ENCODE data around the gene CRYAB.

The CRYAB gene

GRCh38 chr11:111921541-111922230, 10.1 kb upstream of the CRYAB start:
- Histone ChIP-seq H3K27ac (ENCODE audit: low read length) (no peak overlapping the region), H3K9ac (ENCODE audit: low read depth, low read length) (no peak overlapping the region), H3K36me3 (ENCODE audit: insufficient read depth, low read length) (no peaks in the 10 kb centered on the region), H3K79me2 (ENCODE audit: insufficient read depth, low read length) (no peaks in the 10 kb centered on the region), H4K20me1 (ENCODE audit: insufficient read depth, low read length) (no peaks in the 10 kb centered on the region), H3K4me3 (ENCODE audit: low read depth in 1 of 2, low read length in 2 of 2) (no peak overlapping the region), H3K4me1 (ENCODE audit: insufficient read depth, low read length) (peaks cover 10% of the 10 kb centered on the region), H3K9me3 (ENCODE audit: insufficient read depth, low read length, severe bottlenecking) (no peaks in the 10 kb centered on the region), H3K27me3 (ENCODE audit: insufficient read depth, low read length, poor library complexity) (no peaks in the 10 kb centered on the region), H3K4me2 (ENCODE audit: insufficient read depth, low read length) (no peak overlapping the region), H2AFZ (ENCODE audit: low read depth, low read length) (no peak overlapping the region)
- TF ChIP-seq EZH2 (IDR thresholded peaks at IDR 0.05; ENCODE audit: borderline replicate concordance, low read depth, low read length, severe bottlenecking) (no peak), CTCF (IDR thresholded peaks at IDR 0.05; ENCODE audit: borderline replicate concordance, extremely low read depth, low read length, poor library complexity, severe bottlenecking) (no peak)
- ATAC-seq (ENCODE audit: insufficient read depth, low read depth) (no peak), DNase-seq (no peak)

GRCh38 chr11:111920908-111921307, 9.3 kb upstream of the CRYAB start:
- Histone ChIP-seq H3K27me3 (ENCODE audit: insufficient read depth, low read length, poor library complexity) (no peaks in the 10 kb centered on the region), H3K4me2 (ENCODE audit: insufficient read depth, low read length) (no peak overlapping the region), H3K27ac (ENCODE audit: low read length) (no peak overlapping the region), H3K9me3 (ENCODE audit: insufficient read depth, low read length, severe bottlenecking) (no peaks in the 10 kb centered on the region), H3K9ac (ENCODE audit: low read depth, low read length) (no peak overlapping the region), H3K4me1 (ENCODE audit: insufficient read depth, low read length) (peaks cover 3% of the 10 kb centered on the region), H2AFZ (ENCODE audit: low read depth, low read length) (no peak overlapping the region), H3K36me3 (ENCODE audit: insufficient read depth, low read length) (no peaks in the 10 kb centered on the region), H3K4me3 (ENCODE audit: low read depth in 1 of 2, low read length in 2 of 2) (no peak overlapping the region), H3K79me2 (ENCODE audit: insufficient read depth, low read length) (no peaks in the 10 kb centered on the region), H4K20me1 (ENCODE audit: insufficient read depth, low read length) (no peaks in the 10 kb centered on the region)
- no peak for TF ChIP-seq EZH2 (IDR thresholded peaks at IDR 0.05; ENCODE audit: borderline replicate concordance, low read depth, low read length, severe bottlenecking)
- no peak for TF ChIP-seq CTCF (IDR thresholded peaks at IDR 0.05; ENCODE audit: borderline replicate concordance, extremely low read depth, low read length, poor library complexity, severe bottlenecking)
- ATAC-seq (ENCODE audit: insufficient read depth, low read depth) = no peak
- DNase-seq = no peak

- no peaks in the 10 kb centered on the region for H3K9me3 ChIP-seq (ENCODE audit: insufficient read depth, low read length, severe bottlenecking)
- no peak within 1 kb of the TSS for H3K4me2 ChIP-seq (ENCODE audit: insufficient read depth, low read length)
- no peaks in the 10 kb centered on the region for H3K4me1 ChIP-seq (ENCODE audit: insufficient read depth, low read length)
- no peak within 1 kb of the TSS for H3K27ac ChIP-seq (ENCODE audit: low read length)
- H3K9ac ChIP-seq (ENCODE audit: low read depth, low read length) = no peak within 1 kb of the TSS
- ATAC-seq (ENCODE audit: insufficient read depth, low read depth) (no peak), DNase-seq (no peak)
- H3K4me3 ChIP-seq (ENCODE audit: low read depth in 1 of 2, low read length in 2 of 2) = no peak within 1 kb of the TSS
- TF ChIP-seq CTCF (IDR thresholded peaks at IDR 0.05; ENCODE audit: borderline replicate concordance, extremely low read depth, low read length, poor library complexity, severe bottlenecking) = no peak
- no peak for TF ChIP-seq EZH2 (IDR thresholded peaks at IDR 0.05; ENCODE audit: borderline replicate concordance, low read depth, low read length, severe bottlenecking)
- H3K79me2 ChIP-seq (ENCODE audit: insufficient read depth, low read length) = no peaks in the 10 kb centered on the region
- H3K36me3 ChIP-seq (ENCODE audit: insufficient read depth, low read length) = no peaks in the 10 kb centered on the region
- H2AFZ ChIP-seq (ENCODE audit: low read depth, low read length) = no peak within 1 kb of the TSS
- H4K20me1 ChIP-seq (ENCODE audit: insufficient read depth, low read length) = no peaks in the 10 kb centered on the region
- no peaks in the 10 kb centered on the region for H3K27me3 ChIP-seq (ENCODE audit: insufficient read depth, low read length, poor library complexity)
Measured at GRCh38 chr11:111918390-111919256, 7.1 kb upstream of the CRYAB start, which contains the start of gene C11orf52. Gene C11orf52 (plus strand): TSS chr11:111918913. CDS start chr11:111918973, 60 bp downstream.

All from DND-41 (cell line).